GM12875 (cell line): Measurements from ENCODE around the gene PDE8A.

Experiments
- H3K4me3 ChIP-seq: one replicate; pipeline ENCODE4 v1.5.1; 2011; ENCODE audit warnings: low read depth, low read length, control low read depth
- TF ChIP-seq, protein P1 (sequence below): IDR thresholded peaks from 2 replicates; pipeline ENCODE4 v1.5.1; 2011; ENCODE audit warnings: low read depth, mild to moderate bottlenecking, control low read depth, inconsistent platforms, low read length, moderate library complexity, borderline replicate concordance; ENCODE audit not compliant: insufficient read depth

Gene PDE8A

DNA sequence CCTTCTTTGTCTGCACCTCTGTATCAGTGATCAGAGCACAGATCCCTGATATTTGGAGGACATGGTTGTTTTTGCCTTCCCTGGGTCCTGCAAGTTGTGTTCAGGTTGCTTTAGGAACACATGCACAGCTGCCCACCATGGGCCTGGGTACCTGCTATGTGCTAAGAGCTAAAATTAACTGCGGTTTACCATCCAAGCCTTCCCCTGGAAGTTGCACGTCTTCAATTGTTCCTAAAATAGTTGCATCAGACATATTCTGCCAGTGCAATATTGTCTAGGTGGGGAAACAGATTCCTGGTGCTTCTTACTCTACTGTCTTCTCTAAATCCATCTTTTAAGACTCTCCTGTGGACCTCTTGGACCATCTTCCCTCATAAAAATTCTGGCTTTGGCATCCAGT, 80.9 kb downstream of the PDE8A start:
- TF ChIP-seq, protein P1, sequence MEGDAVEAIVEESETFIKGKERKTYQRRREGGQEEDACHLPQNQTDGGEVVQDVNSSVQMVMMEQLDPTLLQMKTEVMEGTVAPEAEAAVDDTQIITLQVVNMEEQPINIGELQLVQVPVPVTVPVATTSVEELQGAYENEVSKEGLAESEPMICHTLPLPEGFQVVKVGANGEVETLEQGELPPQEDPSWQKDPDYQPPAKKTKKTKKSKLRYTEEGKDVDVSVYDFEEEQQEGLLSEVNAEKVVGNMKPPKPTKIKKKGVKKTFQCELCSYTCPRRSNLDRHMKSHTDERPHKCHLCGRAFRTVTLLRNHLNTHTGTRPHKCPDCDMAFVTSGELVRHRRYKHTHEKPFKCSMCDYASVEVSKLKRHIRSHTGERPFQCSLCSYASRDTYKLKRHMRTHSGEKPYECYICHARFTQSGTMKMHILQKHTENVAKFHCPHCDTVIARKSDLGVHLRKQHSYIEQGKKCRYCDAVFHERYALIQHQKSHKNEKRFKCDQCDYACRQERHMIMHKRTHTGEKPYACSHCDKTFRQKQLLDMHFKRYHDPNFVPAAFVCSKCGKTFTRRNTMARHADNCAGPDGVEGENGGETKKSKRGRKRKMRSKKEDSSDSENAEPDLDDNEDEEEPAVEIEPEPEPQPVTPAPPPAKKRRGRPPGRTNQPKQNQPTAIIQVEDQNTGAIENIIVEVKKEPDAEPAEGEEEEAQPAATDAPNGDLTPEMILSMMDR = no peak
- no peak overlapping the region for H3K4me3 ChIP-seq

DNA sequence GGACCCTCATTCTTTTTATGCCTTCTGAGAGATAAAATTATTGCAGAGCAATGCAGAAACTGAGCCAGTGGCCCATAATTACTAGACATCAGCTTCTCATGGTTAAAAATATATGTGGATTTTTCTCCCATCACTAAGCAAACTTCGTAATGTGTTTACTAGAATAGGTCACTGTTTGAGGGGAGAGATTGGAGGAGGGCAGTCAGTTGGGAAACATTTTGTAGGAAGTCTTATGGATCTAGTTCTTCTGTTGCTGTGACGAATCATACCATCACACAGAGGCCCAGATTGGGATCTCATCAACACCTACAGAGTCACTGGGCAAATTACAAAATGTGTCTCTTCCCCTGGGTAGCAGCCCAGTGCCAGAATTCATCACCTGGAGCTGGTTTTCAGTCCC, 81.4 kb downstream of the PDE8A start:
- TF ChIP-seq, protein P1 = no peak

DNA sequence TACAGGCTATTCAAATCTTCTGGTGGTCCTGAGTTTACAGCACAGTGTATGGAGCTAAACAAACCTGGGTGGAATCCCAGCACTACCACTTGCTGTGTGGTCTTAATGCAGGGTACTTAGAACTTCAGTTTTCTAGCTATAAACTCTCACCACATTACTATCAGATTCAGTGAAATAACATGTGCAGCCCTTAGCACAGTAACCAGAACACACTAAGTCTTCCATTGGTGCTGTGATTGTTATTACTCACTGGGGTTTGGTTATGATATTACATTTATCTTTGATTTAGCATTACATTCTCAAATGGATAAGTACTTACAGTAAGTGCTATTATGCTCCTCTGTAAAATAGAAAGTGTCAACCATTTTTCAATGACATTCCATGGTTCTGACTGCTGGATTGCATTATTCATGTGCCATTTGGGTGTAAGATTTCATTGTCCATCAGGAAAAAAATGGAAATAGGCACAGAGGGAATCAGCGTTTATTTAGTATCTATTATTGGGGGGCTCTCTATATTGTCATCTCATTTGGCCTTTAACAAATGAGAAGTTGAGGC, 81.9 kb downstream of the PDE8A start:
- TF ChIP-seq, protein P1 = no peak
- no peak overlapping the region for H3K4me3 ChIP-seq

More for the DNA sequence above, 81.4 kb downstream of the PDE8A start:
- H3K4me3 ChIP-seq = no peak overlapping the region

DNA sequence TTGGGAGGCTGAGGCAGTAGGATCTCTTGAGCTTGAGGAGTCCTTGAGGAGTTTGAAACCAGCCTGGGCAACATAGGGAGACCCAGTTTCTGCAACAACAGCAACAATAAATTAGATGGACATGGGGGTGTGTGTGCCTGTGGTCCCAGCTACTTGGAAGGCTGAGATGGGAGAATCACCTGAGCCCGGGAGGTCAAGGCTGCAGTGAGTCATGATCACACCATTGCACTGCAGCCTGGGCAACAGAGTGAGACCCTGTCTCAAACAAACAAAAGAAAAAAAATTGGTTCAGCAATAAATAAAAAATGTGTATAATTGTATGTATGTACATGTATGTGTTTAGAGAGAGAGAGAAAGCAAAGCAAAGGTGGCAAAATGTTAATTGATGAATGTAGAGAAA, 83.1 kb downstream of the PDE8A start:
- TF ChIP-seq, protein P1 = no peak
- no peak overlapping the region for H3K4me3 ChIP-seq

DNA sequence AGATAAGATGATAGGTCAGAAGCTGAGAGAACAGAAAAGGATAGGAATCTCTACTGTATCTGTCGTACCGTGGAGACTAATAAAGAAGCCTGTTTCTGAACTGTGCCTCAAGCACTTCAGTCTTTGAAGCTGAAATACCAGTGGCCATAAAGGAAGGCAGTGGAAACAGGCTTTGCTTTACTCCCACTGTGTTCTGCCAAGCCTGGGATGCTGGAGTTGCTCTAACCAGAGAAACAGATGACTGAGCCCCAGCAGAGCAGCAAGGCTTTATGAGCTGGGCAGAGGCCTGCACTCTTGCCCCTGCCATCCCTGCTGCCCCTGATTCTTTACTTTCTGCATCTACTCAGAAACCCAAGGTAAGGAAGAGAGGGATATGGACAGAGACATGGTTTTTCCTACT, 89.4 kb downstream of the PDE8A start:
- H3K4me3 ChIP-seq = no peak overlapping the region
- TF ChIP-seq, protein P1 = no peak

DNA sequence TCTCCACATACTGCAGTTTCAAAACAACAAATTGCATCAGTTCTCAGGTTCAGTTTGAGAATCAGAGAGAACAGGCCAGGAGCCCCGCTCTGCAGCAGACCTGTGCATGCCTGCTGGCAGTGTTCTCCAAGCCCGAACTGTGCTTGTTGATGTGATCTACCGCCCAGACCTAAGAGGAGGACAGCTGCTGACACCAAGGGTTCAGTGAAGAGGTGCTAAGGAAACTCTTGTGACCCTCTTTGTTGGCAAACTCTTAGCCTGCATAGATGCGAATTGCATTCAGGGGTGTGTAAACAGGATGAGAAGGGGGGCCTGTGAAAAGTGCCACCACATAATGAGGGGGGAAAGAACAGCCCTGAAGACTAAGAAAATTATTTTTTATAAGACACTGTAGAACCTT, 89.8 kb downstream of the PDE8A start:
- TF ChIP-seq, protein P1 = no peak
- H3K4me3 ChIP-seq = no peak overlapping the region

DNA sequence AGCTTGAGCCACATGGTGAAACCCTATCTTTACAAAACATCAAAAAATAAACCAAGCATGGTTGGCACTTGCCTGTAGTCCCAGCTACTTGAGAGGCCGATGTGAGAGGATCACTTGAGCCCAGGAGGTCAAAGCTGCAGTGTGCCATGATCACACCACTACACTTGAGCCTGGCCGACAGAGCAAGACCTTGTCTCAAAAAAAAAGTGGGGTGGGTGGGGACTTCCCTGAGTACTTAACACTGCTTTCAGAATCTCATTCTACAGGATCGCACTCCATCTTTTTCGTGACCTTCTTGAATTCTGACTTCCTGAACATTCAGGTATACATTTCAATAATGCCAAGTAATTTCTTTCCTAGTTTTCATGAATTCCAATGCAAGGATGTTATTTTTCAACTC, 91.3 kb downstream of the PDE8A start:
- TF ChIP-seq, protein P1 = no peak
- no peak overlapping the region for H3K4me3 ChIP-seq
